ENCODE measurements around the gene RPS15.
A peak's percentile ranks its signal among the peaks of the same experiment; 100 is the strongest.
"Not testable (repeated sequence)": the region's sequence is repeated elsewhere in the genome, so short reads cannot be mapped to it uniquely, and the experiment has no call there.

The RPS15 gene

GRCh38 chr19:1435378-1435989, 2.7 kb upstream of the RPS15 start:
- DNase-seq (ENCODE audit: low spot score): no peak

- no peak for DNase-seq (ENCODE audit: low spot score)
Measured at GRCh38 chr19:1437609-1438008, 587 bp upstream of the RPS15 start.

GRCh38 chr19:1438933-1439354, 748 bp downstream of the RPS15 start:
- DNase-seq (ENCODE audit: low spot score): no peak

- not testable (repeated sequence) for DNase-seq (ENCODE audit: low spot score)
Measured at GRCh38 chr19:1439525-1440417, 1.6 kb downstream of the RPS15 start.

- no peak for DNase-seq (ENCODE audit: low spot score)
Measured at GRCh38 chr19:1440418-1440801, 2.2 kb downstream of the RPS15 start.

GRCh38 chr19:1441022-1441426, 2.8 kb downstream of the RPS15 start:
- DNase-seq (ENCODE audit: low spot score): no peak

- DNase-seq (ENCODE audit: low spot score): no peak
Measured at GRCh38 chr19:1441677-1442438, 3.7 kb downstream of the RPS15 start.

- peak; percentile 70 for DNase-seq (ENCODE audit: low spot score)
Measured at GRCh38 chr19:1445185-1445931, 7.2 kb downstream of the RPS15 start.

GRCh38 chr19:1445932-1446712, 7.9 kb downstream of the RPS15 start:
- DNase-seq (ENCODE audit: low spot score): no peak

GRCh38 chr19:1446713-1447481, 8.7 kb downstream of the RPS15 start:
- DNase-seq (ENCODE audit: low spot score): no peak

GRCh38 chr19:1447504-1447903, 9.3 kb downstream of the RPS15 start:
- DNase-seq (ENCODE audit: low spot score): no peak

GRCh38 chr19:1447944-1448343, 9.7 kb downstream of the RPS15 start:
- no peak for DNase-seq (ENCODE audit: low spot score)

GRCh38 chr19:1449467-1450442, 11.6 kb downstream of the RPS15 start, which contains the start of gene APC2:
Gene APC2, plus strand, starts transcription at chr19:1450121. Its CDS starts 2,881 bp downstream, at chr19:1453002.
- DNase-seq (ENCODE audit: low spot score): peak; percentile 90

GRCh38 chr19:1450735-1451731, 12.8 kb downstream of the RPS15 start:
- no peak for DNase-seq (ENCODE audit: low spot score)

GRCh38 chr19:1451916-1452801, 14.0 kb downstream of the RPS15 start:
- peak; percentile 90 for DNase-seq (ENCODE audit: low spot score)

GRCh38 chr19:1452802-1453524, 14.8 kb downstream of the RPS15 start:
- no peak for DNase-seq (ENCODE audit: low spot score)

Data from Ammon's horn (tissue), 1 donor.